H1 (cell line): ENCODE results near the gene SOX8. TPM values are rescaled to one million over a fixed set of nuclear protein-coding genes. Genes with fewer than 3 reads are reported as not detected.

Experiments
- CTCF ChIA-PET: fragments of 300-600 bp; sonication (Branson Sonifier 250); formaldehyde crosslinking; loops from one replicate; lab custom pipeline; 2021; ENCODE audit not compliant: partially characterized antibody; lab: Charles Lee
- POLR2A ChIA-PET: fragments of 300-600 bp; sonication (Branson Sonifier 250); formaldehyde crosslinking; loops from one replicate; lab custom pipeline; 2021; ENCODE audit warnings: inconsistent platforms; ENCODE audit not compliant: partially characterized antibody; lab: Charles Lee
- DNase-seq, 2 experiments: peaks; one replicate each; pipeline versions ENCODE4 v3.0.0 to v3.0.0-alpha.2; 2010 to 2022; ENCODE audit warnings: low spot score in 2 of 2, low read depth in 1 of 2, mixed read lengths in 1 of 2
- FAIRE-seq: peaks from 2 replicates; lab custom pipeline; 2011; peaks lifted over from hg19 to GRCh38; lab: Jason Lieb, UNC
- H2AFZ ChIP-seq: 2 replicates; pipeline ENCODE4 v1.8.1; 2012; ENCODE audit warnings: low read length, inconsistent platforms
- H2AK5ac ChIP-seq: 2 replicates; pipeline ENCODE4 v1.6.1; 2013; ENCODE audit warnings: low read depth, low read length
- H2BK120ac ChIP-seq: replicated peaks from 2 replicates; pipeline ENCODE3; 2013; ENCODE audit warnings: low read depth, low read length, inconsistent platforms
- H2BK12ac ChIP-seq: 2 replicates; pipeline ENCODE4 v1.6.1; 2013; ENCODE audit warnings: low read depth, low read length
- H2BK15ac ChIP-seq: 2 replicates; pipeline ENCODE4 v1.6.1; 2013; ENCODE audit warnings: low read length
- H2BK20ac ChIP-seq: 2 replicates; pipeline ENCODE4 v1.6.1; 2013; ENCODE audit warnings: low read length
- H2BK5ac ChIP-seq: 2 replicates; pipeline ENCODE4 v1.6.1; 2013; ENCODE audit warnings: low read depth, low read length
- H3K14ac ChIP-seq: 2 replicates; pipeline ENCODE4 v1.6.1; 2013; ENCODE audit warnings: inconsistent platforms; ENCODE audit not compliant: insufficient read length
- H3K18ac ChIP-seq: 2 replicates; pipeline ENCODE4 v1.6.1; 2013; ENCODE audit warnings: low read length; ENCODE audit errors: extremely low read depth
- H3K23ac ChIP-seq: 2 replicates; pipeline ENCODE4 v1.6.1; 2013; ENCODE audit warnings: inconsistent platforms; ENCODE audit not compliant: insufficient read length
- H3K23me2 ChIP-seq: 2 replicates; pipeline ENCODE4 v1.6.1; 2013; ENCODE audit warnings: low read depth, low read length
- H3K27ac ChIP-seq: 2 replicates; pipeline ENCODE4 v1.6.1; 2011; ENCODE audit warnings: low read depth, low read length, inconsistent platforms
- H3K27me3 ChIP-seq, 4 experiments: replicated peaks in 1 of 4; 1 replicate in 1 of 4; 2 replicates in 3 of 4; pipeline versions ENCODE4 v1.6.1 to v1.8.1; 2011 to 2013; ENCODE audit warnings: low read length in 3 of 4, mild to moderate bottlenecking in 3 of 4, inconsistent platforms in 2 of 4, mixed read lengths in 2 of 4, moderate library complexity in 1 of 4; ENCODE audit not compliant: control insufficient read depth in 3 of 4, insufficient read depth in 3 of 4; ENCODE audit errors: extremely low read depth in 1 of 4
- H3K36me3 ChIP-seq, 4 experiments: 2 replicates each; pipeline versions ENCODE4 v1.6.1 to v1.8.1; 2011 to 2013; ENCODE audit warnings: mild to moderate bottlenecking in 4 of 4, low read length in 3 of 4, moderate library complexity in 2 of 4, control low read depth in 1 of 4, inconsistent platforms in 1 of 4; ENCODE audit not compliant: insufficient read depth in 4 of 4, control insufficient read depth in 2 of 4
- H3K4ac ChIP-seq: replicated peaks from 2 replicates; pipeline ENCODE3; 2013; ENCODE audit warnings: low read length, low read depth, mixed read lengths, inconsistent platforms; ENCODE audit not compliant: insufficient read length
- H3K4me1 ChIP-seq, 4 experiments: replicated peaks in 1 of 4; 1 replicate in 1 of 4; 2 replicates in 3 of 4; pipeline versions ENCODE4 v1.6.1 to v1.8.1; 2011 to 2013; ENCODE audit warnings: low read length in 3 of 4, inconsistent platforms in 2 of 4, mixed read lengths in 1 of 4; ENCODE audit not compliant: insufficient read depth in 4 of 4, control insufficient read depth in 3 of 4
- H3K4me2 ChIP-seq, 2 experiments: 2 replicates each; pipeline versions ENCODE4 v1.6.1 to v1.8.1; 2011 to 2013; ENCODE audit warnings: low read depth in 2 of 2, low read length in 2 of 2, control low read depth in 1 of 2, inconsistent platforms in 1 of 2, mild to moderate bottlenecking in 1 of 2; ENCODE audit not compliant: insufficient read depth in 1 of 2
- H3K4me3 ChIP-seq, 4 experiments: fragments of 200-600, 300-600 bp in 1 of 4; sonication (generic), shearing (Covaris generic), sonication (Bioruptor Twin) in 1 of 4; 2 replicates each; pipeline versions ENCODE4 v1.5.1 to v1.8.1; 2011 to 2016; ENCODE audit warnings: low read length in 4 of 4, low read depth in 3 of 4, control low read depth in 2 of 4, inconsistent platforms in 2 of 4, mild to moderate bottlenecking in 2 of 4, mixed read lengths in 1 of 4, moderate library complexity in 1 of 4; ENCODE audit not compliant: insufficient read depth in 2 of 4; ENCODE audit errors: extremely low read depth in 1 of 4
- H3K56ac ChIP-seq: replicated peaks from 2 replicates; pipeline ENCODE3; 2013; ENCODE audit warnings: low read depth, mild to moderate bottlenecking, mixed read lengths, low read length, inconsistent platforms; ENCODE audit not compliant: insufficient read length
- H3K79me1 ChIP-seq: 2 replicates; pipeline ENCODE4 v1.6.1; 2013; ENCODE audit warnings: low read depth, low read length, control low read depth
- H3K79me2 ChIP-seq, 2 experiments: 2 replicates each; pipeline versions ENCODE4 v1.6.1 to v1.8.1; 2012 to 2013; ENCODE audit warnings: low read length in 2 of 2, mild to moderate bottlenecking in 2 of 2, inconsistent platforms in 1 of 2; ENCODE audit not compliant: insufficient read depth in 2 of 2, control insufficient read depth in 1 of 2
- H3K9ac ChIP-seq, 4 experiments: replicated peaks in 1 of 4; 1 replicate in 1 of 4; 2 replicates in 3 of 4; pipeline versions ENCODE4 v1.6.1 to v1.8.1; 2011 to 2013; ENCODE audit warnings: low read depth in 3 of 4, low read length in 3 of 4, control low read depth in 2 of 4, mild to moderate bottlenecking in 2 of 4, moderate library complexity in 2 of 4, inconsistent platforms in 1 of 4; ENCODE audit errors: extremely low read depth in 1 of 4
- H3K9me3 ChIP-seq, 2 experiments: 2 replicates each; pipeline versions ENCODE4 v1.6.1 to v1.8.1; 2012 to 2013; ENCODE audit warnings: mild to moderate bottlenecking in 2 of 2, moderate library complexity in 2 of 2, control low read depth in 1 of 2, inconsistent platforms in 1 of 2, low read depth in 1 of 2, low read length in 1 of 2, mixed read lengths in 1 of 2; ENCODE audit not compliant: insufficient read depth in 2 of 2
- H4K20me1 ChIP-seq, 2 experiments: replicated peaks in 1 of 2; 2 replicates each; pipeline versions ENCODE3 to v1.8.1; 2011 to 2013; ENCODE audit warnings: inconsistent platforms in 2 of 2, low read length in 2 of 2, mild to moderate bottlenecking in 1 of 2; ENCODE audit not compliant: insufficient read depth in 2 of 2, control insufficient read depth in 1 of 2
- H4K5ac ChIP-seq: 2 replicates; pipeline ENCODE4 v1.6.1; 2013; ENCODE audit warnings: low read length, low read depth, mixed read lengths, inconsistent platforms; ENCODE audit not compliant: insufficient read length
- H4K8ac ChIP-seq: 2 replicates; pipeline ENCODE4 v1.8.0; 2013; ENCODE audit warnings: mild to moderate bottlenecking, moderate library complexity, low read length, inconsistent platforms; ENCODE audit not compliant: insufficient read depth; ENCODE audit errors: extremely low read depth
- H4K91ac ChIP-seq: replicated peaks from 2 replicates; pipeline ENCODE3; 2013; ENCODE audit warnings: low read length, mixed read lengths, inconsistent platforms; ENCODE audit not compliant: insufficient read length
- SP1 ChIP-seq: IDR thresholded peaks from 2 replicates; pipeline ENCODE4 v1.6.1; 2011; ENCODE audit warnings: low read depth, low read length
- WGBS, 2 experiments: shearing (Covaris generic) in 1 of 2; methylation state at CpG; one replicate each; pipeline versions ENCODE4 v1.1.6 to v1.1.7; 2013 to 2015; ENCODE audit warnings: low lambda C conversion rate in 2 of 2, mixed read lengths in 2 of 2, inconsistent platforms in 1 of 2, low coverage in 1 of 2, missing lambda C conversion rate in 1 of 2; ENCODE audit not compliant: insufficient replicate concordance in 2 of 2, insufficient coverage in 1 of 2, insufficient read length in 1 of 2; ENCODE audit errors: extremely low coverage in 1 of 2, missing lambda C conversion rate in 1 of 2; 5-methylcytosine and 5-hydroxymethylcytosine counted together
- polyA plus RNA-seq, 7 experiments: library from polyadenylated mRNA; depleted of rRNA in 3 of 7; stranded (reverse) in 5 of 7; unstranded in 2 of 7; fragments of >200 nt in 5 of 7; fragments of 200-250 nt in 2 of 7; gene quantifications; 1 replicate in 5 of 7; 2 replicates in 1 of 7; 4 replicates in 1 of 7; pipeline versions ENCODE4 v1.2.1 to v1.2.3, GENCODE V29; 2011 to 2013; ENCODE audit warnings: missing spikeins in 2 of 7, mixed read lengths in 2 of 7
- total RNA-seq: library from RNA; stranded (reverse); fragmentation: NEBNext Ultra II Directional; extraction: Animal tissue kit (Norgen Biotek cat#: 25700); gene quantifications from 2 replicates; pipeline ENCODE4 v1.2.1, GENCODE V29; 2021
- TF ChIP-seq, protein P1 (sequence below): IDR thresholded peaks from 2 replicates; pipeline ENCODE4 v1.6.1; 2012; ENCODE audit warnings: inconsistent platforms

SOX8 gene
- total and polyA plus RNA-seq, 2 of the 8 experiments (the other 6 are each of a cell fraction or from before 2014, with no cell fraction given) = 2.2 to 5.7 TPM

DNA sequence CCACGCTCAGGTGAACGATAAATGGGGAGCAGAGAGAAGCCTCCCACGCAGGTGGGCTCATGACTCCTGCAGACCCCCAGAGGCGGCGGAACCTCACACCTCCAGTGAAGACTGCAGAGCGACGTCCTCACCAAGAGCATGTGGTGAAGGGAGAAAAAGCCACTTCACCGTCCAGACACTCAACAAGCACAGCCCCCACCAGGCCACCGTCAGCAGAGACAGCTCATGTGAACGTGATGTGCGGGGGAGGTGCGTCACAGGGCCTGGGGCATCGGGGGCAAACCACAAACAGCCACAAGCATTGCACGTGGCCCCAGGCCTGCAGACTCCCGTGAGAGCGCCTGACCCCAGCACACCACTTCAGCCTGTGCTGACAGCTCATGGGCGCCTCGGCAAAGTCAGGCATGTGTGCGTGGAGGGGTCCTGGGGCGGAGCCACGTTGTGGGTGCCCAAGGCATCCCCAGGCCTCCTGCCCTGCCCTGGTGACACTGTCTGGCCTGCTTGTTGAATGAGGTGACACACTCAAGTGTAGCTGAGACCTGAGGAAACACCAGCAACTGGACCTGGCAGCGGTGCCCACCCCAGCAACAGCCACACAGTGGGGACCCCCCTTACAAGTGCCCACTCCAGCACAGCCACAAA is 29.8 kb upstream of the SOX8 start:
- H3K79me1 ChIP-seq = no peaks in the 10 kb centered on the region
- H3K23me2 ChIP-seq = peaks cover 5% of the 10 kb centered on the region; the same call in 1 of the 2 replicates
- H3K27me3 ChIP-seq = no peaks in the 10 kb centered on the region; a peak in 1 of 7 replicates
- no peak overlapping the region for H2BK20ac ChIP-seq
- no peak overlapping the region for H2AK5ac ChIP-seq
- no peak overlapping the region for H2AFZ ChIP-seq
- no peak overlapping the region for H3K27ac ChIP-seq
- DNase-seq = no peak
- H2BK15ac ChIP-seq = no peak overlapping the region
- no peak overlapping the region for H3K4me3 ChIP-seq
- H4K5ac ChIP-seq = no peak overlapping the region
- no peaks in the 10 kb centered on the region for H4K20me1 ChIP-seq
- no peak overlapping the region for H3K4ac ChIP-seq
- WGBS, 2 experiments = 85% methylated on average over 20 of the region's 22 CpGs; no CpG with 5 or more reads in 1 of the 2 experiments
- no peak overlapping the region for H2BK120ac ChIP-seq
- ChIA-PET CTCF (interaction anchor here (0.6 kb wide), 1 partner anchor 606 kb away, joined by 4 read pairs; no protein-coding TSS in a partner anchor), POLR2A (no interaction called here)
- H3K14ac ChIP-seq = no peak overlapping the region
- no peak overlapping the region for H3K18ac ChIP-seq
- no peak overlapping the region for H3K9ac ChIP-seq
- H3K56ac ChIP-seq = no peak overlapping the region
- no peaks in the 10 kb centered on the region for H3K4me1 ChIP-seq
- no peak overlapping the region for H4K91ac ChIP-seq
- H4K8ac ChIP-seq = no peak overlapping the region
- FAIRE-seq = no peak
- TF ChIP-seq, protein P1, sequence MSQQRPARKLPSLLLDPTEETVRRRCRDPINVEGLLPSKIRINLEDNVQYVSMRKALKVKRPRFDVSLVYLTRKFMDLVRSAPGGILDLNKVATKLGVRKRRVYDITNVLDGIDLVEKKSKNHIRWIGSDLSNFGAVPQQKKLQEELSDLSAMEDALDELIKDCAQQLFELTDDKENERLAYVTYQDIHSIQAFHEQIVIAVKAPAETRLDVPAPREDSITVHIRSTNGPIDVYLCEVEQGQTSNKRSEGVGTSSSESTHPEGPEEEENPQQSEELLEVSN = no peak
- no peak for TF ChIP-seq SP1
- TF ChIP-seq, all 59 proteins: peak for 0
- Histone ChIP-seq H2BK5ac (no peak overlapping the region), H3K79me2 (no peaks in the 10 kb centered on the region), H2BK12ac (no peak overlapping the region), H3K23ac (no peak overlapping the region), H3K9me3 (peaks cover 4 to 47% of the 10 kb centered on the region in 2 experiments; a peak in 3 of 4 replicates), H3K36me3 (peaks cover 0 to 2% (median 0%) of the 10 kb centered on the region in 4 experiments; a peak in 1 of 8 replicates), H3K4me2 (no peak overlapping the region)
